Breast epithelium (tissue), 4 donors: Measurements from ENCODE around the gene GMDS. TPM values are rescaled to one million over a fixed set of nuclear protein-coding genes. Genes with fewer than 3 reads are reported as not detected.

Source experiments
- DNase-seq, 2 donors: peaks; one replicate each; pipeline ENCODE4 v3.0.0-alpha.2; 2019; ENCODE audit warnings: low spot score in 2 of 2
- H3K27ac ChIP-seq, 2 donors: fragments of 200-600 bp; sonication (generic) in 1 of 2; one replicate each; pipeline ENCODE4 v1.5.1; 2016 to 2019; ENCODE audit warnings: mild to moderate bottlenecking in 1 of 2
- H3K27me3 ChIP-seq, 2 donors: fragments of 200-600 bp; sonication (generic) in 1 of 2; one replicate each; pipeline versions ENCODE4 v1.5.1 to v1.6.0; 2017 to 2019; ENCODE audit warnings: control low read depth in 1 of 2, mild to moderate bottlenecking in 1 of 2
- H3K36me3 ChIP-seq: fragments of 200-600 bp; one replicate; pipeline ENCODE4 v1.5.1; 2019
- H3K4me1 ChIP-seq, 2 donors: fragments of 200-600 bp; sonication (generic); one replicate each; pipeline ENCODE4 v1.5.1; 2016 to 2019; ENCODE audit warnings: control low read depth in 1 of 2
- H3K4me3 ChIP-seq, 3 donors: fragments of 200-600 bp; sonication (generic); 1 replicate in 2 of 3; 2 replicates in 1 of 3; pipeline ENCODE4 v1.5.1; 2016 to 2019; ENCODE audit warnings: mild to moderate bottlenecking in 3 of 3, moderate library complexity in 2 of 3
- H3K9me3 ChIP-seq, 2 donors: fragments of 200-600 bp; sonication (generic) in 1 of 2; one replicate each; pipeline ENCODE4 v1.5.1; 2016 to 2019; ENCODE audit warnings: control low read depth in 1 of 2
- POLR2A ChIP-seq: fragments of 450-650 bp; IDR thresholded peaks from one replicate; pipeline ENCODE4 v1.6.1; 2016; ENCODE audit warnings: antibody characterized with exemption, mild to moderate bottlenecking, moderate library complexity
- POLR2AphosphoS5 ChIP-seq, 3 donors: sonication (generic); formaldehyde crosslinking; IDR thresholded peaks; one replicate each; pipeline ENCODE4 v1.6.1; 2017; ENCODE audit warnings: antibody characterized with exemption in 3 of 3
- intact Hi-C: fragments of 100-400 bp; cut with DNase I; formaldehyde crosslinking; loops from one replicate; pipeline ENCODE4 v1.15.1; 2023; ENCODE audit warnings: low total_unique reads
- total RNA-seq, 3 donors: library from RNA; depleted of rRNA; stranded (reverse); fragments of >200 nt; gene quantifications; one replicate each; pipeline ENCODE4 v1.1.0, GENCODE V29; 2016
- TF ChIP-seq, protein P1 (sequence below), 3 donors: fragments of 450-650 bp; IDR thresholded peaks; one replicate each; pipeline ENCODE4 v1.5.1; 2016 to 2017; ENCODE audit warnings: antibody characterized with exemption in 3 of 3, mild to moderate bottlenecking in 3 of 3, moderate library complexity in 3 of 3

The GMDS gene
- total RNA-seq, 3 donors from 2014 or later = 7.5 to 29.2 (median 17.0) TPM

DNA sequence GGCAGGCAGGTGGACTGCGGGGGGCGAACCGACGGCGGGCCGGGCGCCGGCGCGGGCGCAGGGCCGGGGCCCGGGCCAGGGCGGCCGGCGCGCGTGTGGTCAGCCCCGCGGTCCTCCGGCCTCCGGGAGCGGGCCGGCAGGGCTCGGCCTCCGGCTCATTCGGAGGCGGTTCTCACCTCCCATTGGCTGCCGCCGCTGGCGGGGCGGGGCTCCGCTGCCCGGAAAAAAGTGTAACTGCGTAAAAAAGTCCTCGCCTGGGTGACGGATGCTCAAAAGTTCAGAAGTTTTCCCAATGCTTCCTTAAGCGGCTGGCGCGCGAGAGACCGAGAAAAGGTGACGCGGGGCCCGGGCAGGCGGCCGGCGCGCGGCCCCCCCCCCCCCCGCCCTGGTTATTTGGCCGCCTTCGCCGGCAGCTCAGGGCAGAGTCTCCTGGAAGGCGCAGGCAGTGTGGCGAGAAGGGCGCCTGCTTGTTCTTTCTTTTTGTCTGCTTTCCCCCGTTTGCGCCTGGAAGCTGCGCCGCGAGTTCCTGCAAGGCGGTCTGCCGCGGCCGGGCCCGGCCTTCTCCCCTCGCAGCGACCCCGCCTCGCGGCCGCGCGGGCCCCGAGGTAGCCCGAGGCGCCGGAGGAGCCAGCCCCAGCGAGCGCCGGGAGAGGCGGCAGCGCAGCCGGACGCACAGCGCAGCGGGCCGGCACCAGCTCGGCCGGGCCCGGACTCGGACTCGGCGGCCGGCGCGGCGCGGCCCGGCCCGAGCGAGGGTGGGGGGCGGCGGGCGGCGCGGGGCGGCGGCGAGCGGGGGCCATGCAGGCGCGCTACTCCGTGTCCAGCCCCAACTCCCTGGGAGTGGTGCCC lies 635.5 kb downstream of the GMDS start, which contains the start of gene FOXC1:
TSS of gene FOXC1 (plus strand) at position 268 of the 849 bp plus-strand sequence. CDS start at position 799, 531 bp downstream.
- H3K36me3 ChIP-seq = no peaks in the 10 kb centered on the region
- H3K27me3 ChIP-seq = peaks cover 0 to 29% of the 10 kb centered on the region in 2 donors
- H3K4me1 ChIP-seq = no peaks in the 10 kb centered on the region
- no peaks in the 10 kb centered on the region for H3K9me3 ChIP-seq
- TF ChIP-seq POLR2AphosphoS5 (IDR thresholded peaks at IDR 0.05) = peak in 2 of 3 donors; percentile 22 to 67
- TF ChIP-seq, protein P1, sequence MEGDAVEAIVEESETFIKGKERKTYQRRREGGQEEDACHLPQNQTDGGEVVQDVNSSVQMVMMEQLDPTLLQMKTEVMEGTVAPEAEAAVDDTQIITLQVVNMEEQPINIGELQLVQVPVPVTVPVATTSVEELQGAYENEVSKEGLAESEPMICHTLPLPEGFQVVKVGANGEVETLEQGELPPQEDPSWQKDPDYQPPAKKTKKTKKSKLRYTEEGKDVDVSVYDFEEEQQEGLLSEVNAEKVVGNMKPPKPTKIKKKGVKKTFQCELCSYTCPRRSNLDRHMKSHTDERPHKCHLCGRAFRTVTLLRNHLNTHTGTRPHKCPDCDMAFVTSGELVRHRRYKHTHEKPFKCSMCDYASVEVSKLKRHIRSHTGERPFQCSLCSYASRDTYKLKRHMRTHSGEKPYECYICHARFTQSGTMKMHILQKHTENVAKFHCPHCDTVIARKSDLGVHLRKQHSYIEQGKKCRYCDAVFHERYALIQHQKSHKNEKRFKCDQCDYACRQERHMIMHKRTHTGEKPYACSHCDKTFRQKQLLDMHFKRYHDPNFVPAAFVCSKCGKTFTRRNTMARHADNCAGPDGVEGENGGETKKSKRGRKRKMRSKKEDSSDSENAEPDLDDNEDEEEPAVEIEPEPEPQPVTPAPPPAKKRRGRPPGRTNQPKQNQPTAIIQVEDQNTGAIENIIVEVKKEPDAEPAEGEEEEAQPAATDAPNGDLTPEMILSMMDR (IDR thresholded peaks at IDR 0.05) = no peak
- peak; percentile 78 to 86 for DNase-seq
- intact Hi-C loops = loop anchor here (10.0 kb wide), 3 partner anchors 155 to 735 kb away; partner anchors contain the start of gene GMDS
- H3K4me3 ChIP-seq = peak within 1 kb of the TSS; percentile 68 to 91 (median 72)
- peak within 1 kb of the TSS; percentile 91 to 97 for H3K27ac ChIP-seq

DNA sequence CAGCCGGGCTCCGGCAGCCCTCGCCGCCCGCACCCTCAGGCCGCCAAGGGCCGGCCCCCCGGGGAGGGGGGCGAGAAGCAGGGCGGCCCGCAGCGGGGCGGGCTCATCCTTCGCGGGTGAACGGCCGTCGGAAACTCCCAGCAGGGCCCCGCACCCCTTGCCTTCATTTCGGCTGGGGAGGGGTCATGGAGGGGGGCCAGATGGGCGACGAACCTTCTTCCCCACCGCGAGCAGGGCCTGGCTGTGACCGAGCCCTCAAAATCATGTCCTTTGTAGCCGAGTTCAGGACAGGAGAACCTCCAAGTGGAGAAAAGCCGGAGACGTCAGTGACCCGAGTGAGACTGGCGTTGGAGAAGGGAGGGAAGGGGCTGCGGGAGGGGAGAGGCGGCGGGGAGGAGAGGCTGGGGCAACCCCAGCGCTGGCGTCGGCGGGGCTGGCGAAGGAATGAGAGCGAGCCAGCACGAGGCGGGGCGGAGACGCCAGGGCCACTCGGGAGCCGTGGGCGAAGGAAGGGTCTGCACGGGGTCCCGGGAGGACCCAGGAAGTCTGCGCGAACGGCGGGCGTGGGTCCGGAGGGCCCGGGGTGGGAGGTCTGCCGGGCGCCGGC lies 636.3 kb downstream of the GMDS start:
- Histone ChIP-seq H3K4me3 (peak overlapping the region; percentile 68 to 91 (median 72)), H3K27ac (peak overlapping the region; percentile 91 to 97), H3K9me3 (no peaks in the 10 kb centered on the region), H3K36me3 (no peaks in the 10 kb centered on the region), H3K27me3 (peaks cover 0 to 35% of the 10 kb centered on the region in 2 donors), H3K4me1 (peaks cover 0 to 5% of the 10 kb centered on the region in 2 donors)
- DNase-seq = no peak
- no peak for TF ChIP-seq POLR2A
- TF ChIP-seq, protein P1 (IDR thresholded peaks at IDR 0.05) = peak in 1 of 3 donors; percentile 12
- TF ChIP-seq POLR2AphosphoS5 (IDR thresholded peaks at IDR 0.05) = no peak
- intact Hi-C loops = loop anchor here (10.0 kb wide), 1 partner anchor 736 kb away; no protein-coding TSS in a partner anchor

GRCh38 chr6:1608222-1609040 lies 637.0 kb downstream of the GMDS start:
- peaks cover 0 to 7% of the 10 kb centered on the region in 2 donors for H3K4me1 ChIP-seq

DNA sequence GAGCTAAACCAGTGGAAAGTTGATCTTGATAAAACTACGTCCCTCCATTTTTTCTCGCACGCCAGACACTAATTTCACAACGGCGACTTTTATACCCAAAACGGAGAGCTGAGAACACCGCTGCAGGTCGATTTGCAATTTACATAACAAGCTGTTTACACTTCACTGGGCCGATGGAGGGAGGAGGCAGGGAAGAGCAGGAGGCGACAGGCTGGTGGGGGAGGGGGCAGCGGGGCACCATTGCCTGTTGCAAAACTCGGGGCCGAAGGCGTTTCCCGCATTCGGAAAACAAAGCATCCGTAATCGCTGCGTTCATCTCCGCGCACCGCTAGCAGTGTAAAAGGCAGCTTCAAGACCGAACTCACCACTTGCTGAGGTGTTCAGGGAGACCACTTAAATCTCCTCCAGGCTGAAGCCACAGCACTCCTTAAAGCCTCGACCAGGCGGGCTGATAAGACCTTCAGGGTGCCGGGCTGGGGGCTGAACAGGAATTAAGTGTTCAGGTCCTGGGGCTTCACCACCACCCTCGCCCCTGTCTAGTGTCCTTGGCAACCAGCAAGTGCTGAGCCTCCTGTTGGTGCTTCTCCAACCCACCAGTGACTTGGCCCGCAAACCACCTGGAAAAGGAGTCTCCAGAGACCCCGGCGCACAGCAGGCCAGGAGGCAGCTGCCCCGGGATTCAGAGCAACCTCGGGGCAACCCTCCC lies 637.7 kb downstream of the GMDS start:
- H3K9me3 ChIP-seq = no peaks in the 10 kb centered on the region
- no peak overlapping the region for H3K27ac ChIP-seq
- H3K4me1 ChIP-seq = peaks cover 0 to 7% of the 10 kb centered on the region in 2 donors
- no peak overlapping the region for H3K4me3 ChIP-seq
- peak in 1 of 2 donors; percentile 19 for DNase-seq
- H3K27me3 ChIP-seq = peaks cover 0 to 35% of the 10 kb centered on the region in 2 donors
- TF ChIP-seq POLR2AphosphoS5 (IDR thresholded peaks at IDR 0.05) = no peak
- no peaks in the 10 kb centered on the region for H3K36me3 ChIP-seq
- intact Hi-C loops = loop anchor here (10.0 kb wide), 1 partner anchor 737 kb away; no protein-coding TSS in a partner anchor

More at GRCh38 chr6:1608222-1609040, 637.0 kb downstream of the GMDS start:
- Histone ChIP-seq H3K36me3 (no peaks in the 10 kb centered on the region), H3K4me3 (peak overlapping the region; percentile 68 to 91 (median 72)), H3K9me3 (no peaks in the 10 kb centered on the region), H3K27ac (peak overlapping the region; percentile 91 to 97), H3K27me3 (peaks cover 0 to 35% of the 10 kb centered on the region in 2 donors)
- TF ChIP-seq, protein P1 (IDR thresholded peaks at IDR 0.05) = no peak
- TF ChIP-seq POLR2AphosphoS5 (IDR thresholded peaks at IDR 0.05) (no peak), POLR2A (no peak)
- no peak for DNase-seq
- intact Hi-C loops = loop anchor here (10.0 kb wide), 1 partner anchor 736 kb away; no protein-coding TSS in a partner anchor
